ENCODE results near the gene PSME1. TPM values are rescaled to one million over a fixed set of nuclear protein-coding genes. Genes with fewer than 3 reads are reported as not detected.

PSME1 gene
- total RNA-seq, 2 donors from 2014 or later: 68.6 to 108 TPM

DNA sequence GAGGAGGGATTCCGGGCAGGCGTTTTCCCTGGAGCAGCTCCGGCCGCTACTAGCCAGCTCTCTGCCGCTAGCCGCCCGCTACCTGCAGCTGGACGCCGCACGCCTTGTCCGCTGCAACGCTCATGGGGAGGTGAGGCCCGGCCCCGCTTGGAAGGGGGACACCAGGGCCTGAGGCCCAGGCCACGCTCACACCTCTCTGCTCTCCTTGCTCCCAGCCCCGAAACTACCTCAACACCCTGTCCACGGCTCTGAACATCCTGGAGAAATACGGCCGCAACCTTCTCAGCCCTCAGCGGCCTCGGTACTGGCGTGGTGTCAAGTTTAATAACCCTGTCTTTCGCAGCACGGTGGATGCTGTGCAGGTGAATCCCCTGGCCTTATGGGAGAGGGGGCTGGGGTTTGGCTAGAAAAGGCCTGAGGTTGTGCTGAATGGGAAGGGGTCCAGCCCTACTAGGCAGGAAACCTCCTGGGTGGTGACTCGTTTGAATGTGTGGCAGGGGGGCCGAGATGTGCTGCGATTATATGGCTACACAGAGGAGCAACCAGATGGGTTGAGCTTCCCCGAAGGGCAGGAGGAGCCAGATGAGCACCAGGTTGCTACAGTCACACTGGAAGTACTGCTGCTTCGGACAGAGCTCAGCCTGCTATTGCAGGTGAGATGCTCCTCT, 11.9 kb downstream of the PSME1 start:
- H3K36me3 Mint-ChIP-seq (ENCODE audit: low read depth): peaks cover 52% of the 10 kb centered on the region
- no peak overlapping the region for H3K27ac Mint-ChIP-seq
- Histone ChIP-seq H3K36me3 (ENCODE audit: control insufficient read depth, insufficient read depth, low read length) (peaks cover 62% of the 10 kb centered on the region), H3K27me3 (ENCODE audit: control insufficient read depth, insufficient read depth, low read length, poor library complexity, severe bottlenecking) (no peaks in the 10 kb centered on the region), H3K9ac (ENCODE audit: extremely low read depth, low read length, poor library complexity, severe bottlenecking) (peak overlapping the region; percentile 66), H3K4me1 (ENCODE audit: control insufficient read depth, insufficient read depth, low read length) (peaks cover 6% of the 10 kb centered on the region), H3K4me3 (ENCODE audit: low read length) (peak overlapping the region; percentile 98), H3K27ac (ENCODE audit: low read depth, low read length) (no peak overlapping the region), H3K9me3 (ENCODE audit: control insufficient read depth, low read length) (no peaks in the 10 kb centered on the region)
- TF ChIP-seq, protein P1, sequence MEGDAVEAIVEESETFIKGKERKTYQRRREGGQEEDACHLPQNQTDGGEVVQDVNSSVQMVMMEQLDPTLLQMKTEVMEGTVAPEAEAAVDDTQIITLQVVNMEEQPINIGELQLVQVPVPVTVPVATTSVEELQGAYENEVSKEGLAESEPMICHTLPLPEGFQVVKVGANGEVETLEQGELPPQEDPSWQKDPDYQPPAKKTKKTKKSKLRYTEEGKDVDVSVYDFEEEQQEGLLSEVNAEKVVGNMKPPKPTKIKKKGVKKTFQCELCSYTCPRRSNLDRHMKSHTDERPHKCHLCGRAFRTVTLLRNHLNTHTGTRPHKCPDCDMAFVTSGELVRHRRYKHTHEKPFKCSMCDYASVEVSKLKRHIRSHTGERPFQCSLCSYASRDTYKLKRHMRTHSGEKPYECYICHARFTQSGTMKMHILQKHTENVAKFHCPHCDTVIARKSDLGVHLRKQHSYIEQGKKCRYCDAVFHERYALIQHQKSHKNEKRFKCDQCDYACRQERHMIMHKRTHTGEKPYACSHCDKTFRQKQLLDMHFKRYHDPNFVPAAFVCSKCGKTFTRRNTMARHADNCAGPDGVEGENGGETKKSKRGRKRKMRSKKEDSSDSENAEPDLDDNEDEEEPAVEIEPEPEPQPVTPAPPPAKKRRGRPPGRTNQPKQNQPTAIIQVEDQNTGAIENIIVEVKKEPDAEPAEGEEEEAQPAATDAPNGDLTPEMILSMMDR (conservative IDR thresholded peaks at IDR 0.05): no peak
- no peaks in the 10 kb centered on the region for H3K9me3 Mint-ChIP-seq
- no peak for DNase-seq
- H3K27me3 Mint-ChIP-seq (ENCODE audit: insufficient read depth): no peaks in the 10 kb centered on the region
- peak overlapping the region; percentile 92 for H3K4me3 Mint-ChIP-seq
- peaks cover 20% of the 10 kb centered on the region for H3K4me1 Mint-ChIP-seq
- WGBS, 2 experiments (ENCODE audit: insufficient coverage in 1 of 2, insufficient read length in 1 of 2): 9 to 28% methylated on average over 9 to 29 of the region's 29 CpGs

- 93% methylated on average over 3 of the region's 3 CpGs; no CpG with 5 or more reads in 1 of the 2 experiments for WGBS, 2 experiments (ENCODE audit: insufficient coverage in 1 of 2, insufficient read length in 1 of 2)
Measured at GRCh38 chr14:24149302-24149969, 13.4 kb downstream of the PSME1 start.

GRCh38 chr14:24150061-24150460, 14.1 kb downstream of the PSME1 start:
- TF ChIP-seq, protein P1 (conservative IDR thresholded peaks at IDR 0.05): no peak
- H3K27me3 Mint-ChIP-seq (ENCODE audit: insufficient read depth): no peaks in the 10 kb centered on the region
- peaks cover 20% of the 10 kb centered on the region for H3K4me1 Mint-ChIP-seq
- H3K9me3 ChIP-seq (ENCODE audit: control insufficient read depth, low read length): no peaks in the 10 kb centered on the region
- peaks cover 50% of the 10 kb centered on the region for H3K36me3 ChIP-seq (ENCODE audit: control insufficient read depth, insufficient read depth, low read length)
- H3K36me3 Mint-ChIP-seq (ENCODE audit: low read depth): peaks cover 48% of the 10 kb centered on the region
- H3K9ac ChIP-seq (ENCODE audit: extremely low read depth, low read length, poor library complexity, severe bottlenecking): no peak overlapping the region
- no peak overlapping the region for H3K4me3 ChIP-seq (ENCODE audit: low read length)
- no peak for DNase-seq
- H3K9me3 Mint-ChIP-seq: no peaks in the 10 kb centered on the region
- no peak overlapping the region for H3K4me3 Mint-ChIP-seq
- WGBS, 2 experiments (ENCODE audit: insufficient coverage in 1 of 2, insufficient read length in 1 of 2): 86 to 94% methylated on average over 6 to 9 of the region's 9 CpGs
- H3K27me3 ChIP-seq (ENCODE audit: control insufficient read depth, insufficient read depth, low read length, poor library complexity, severe bottlenecking): no peaks in the 10 kb centered on the region
- no peak overlapping the region for H3K27ac ChIP-seq (ENCODE audit: low read depth, low read length)
- no peak overlapping the region for H3K27ac Mint-ChIP-seq
- H3K4me1 ChIP-seq (ENCODE audit: control insufficient read depth, insufficient read depth, low read length): peaks cover 6% of the 10 kb centered on the region

More at GRCh38 chr14:24149302-24149969, 13.4 kb downstream of the PSME1 start:
- TF ChIP-seq, protein P1 (conservative IDR thresholded peaks at IDR 0.05): no peak
- Mint-ChIP-seq H3K4me3 (peak overlapping the region; percentile 92), H3K4me1 (peaks cover 20% of the 10 kb centered on the region), H3K9me3 (no peaks in the 10 kb centered on the region), H3K27me3 (ENCODE audit: insufficient read depth) (no peaks in the 10 kb centered on the region), H3K36me3 (ENCODE audit: low read depth) (peaks cover 44% of the 10 kb centered on the region), H3K27ac (no peak overlapping the region)
- Histone ChIP-seq H3K27ac (ENCODE audit: low read depth, low read length) (no peak overlapping the region), H3K36me3 (ENCODE audit: control insufficient read depth, insufficient read depth, low read length) (peaks cover 49% of the 10 kb centered on the region), H3K27me3 (ENCODE audit: control insufficient read depth, insufficient read depth, low read length, poor library complexity, severe bottlenecking) (no peaks in the 10 kb centered on the region), H3K9ac (ENCODE audit: extremely low read depth, low read length, poor library complexity, severe bottlenecking) (no peak overlapping the region), H3K4me3 (ENCODE audit: low read length) (no peak overlapping the region), H3K4me1 (ENCODE audit: control insufficient read depth, insufficient read depth, low read length) (peaks cover 6% of the 10 kb centered on the region), H3K9me3 (ENCODE audit: control insufficient read depth, low read length) (no peaks in the 10 kb centered on the region)
- no peak for DNase-seq

All from endodermal cell (in vitro differentiated cells).